ENCODE results near the gene ALDH3A2.

Gene ALDH3A2

DNA sequence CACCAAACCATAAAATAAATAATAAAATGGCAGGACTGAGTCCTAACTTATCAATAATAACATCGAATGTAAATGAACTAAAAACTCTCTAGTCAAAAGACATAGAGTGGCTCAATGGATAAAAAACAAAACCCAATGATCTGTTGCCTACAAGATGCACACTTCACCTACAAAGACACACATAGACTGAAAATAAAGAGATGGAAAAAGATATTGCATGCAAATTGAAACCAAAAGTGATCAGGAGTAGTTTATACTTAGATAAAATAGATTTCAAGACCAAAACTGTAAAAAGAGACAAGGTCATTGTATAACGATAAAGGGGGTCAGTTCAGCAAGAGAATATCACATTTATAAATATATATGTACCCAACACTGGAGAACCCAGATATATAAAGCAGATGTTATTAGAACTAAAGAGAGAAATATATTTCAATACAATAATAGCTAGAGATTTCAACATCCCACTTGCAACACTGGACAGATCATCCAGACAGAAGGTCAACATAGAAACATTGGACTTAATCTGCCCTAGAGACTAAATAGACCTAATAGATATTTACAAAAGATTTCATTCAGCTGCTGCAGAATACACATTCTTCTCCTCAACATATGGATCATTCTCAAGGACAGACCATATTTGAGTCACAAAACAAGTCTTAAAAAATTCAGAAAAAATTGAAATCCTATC, 38.0 kb downstream of the ALDH3A2 start:
- no peak overlapping the region for H3K4me3 ChIP-seq (ENCODE audit: low read depth, low read length)
- no peak for DNase-seq (ENCODE audit: low read depth)
- TF ChIP-seq, protein P1, sequence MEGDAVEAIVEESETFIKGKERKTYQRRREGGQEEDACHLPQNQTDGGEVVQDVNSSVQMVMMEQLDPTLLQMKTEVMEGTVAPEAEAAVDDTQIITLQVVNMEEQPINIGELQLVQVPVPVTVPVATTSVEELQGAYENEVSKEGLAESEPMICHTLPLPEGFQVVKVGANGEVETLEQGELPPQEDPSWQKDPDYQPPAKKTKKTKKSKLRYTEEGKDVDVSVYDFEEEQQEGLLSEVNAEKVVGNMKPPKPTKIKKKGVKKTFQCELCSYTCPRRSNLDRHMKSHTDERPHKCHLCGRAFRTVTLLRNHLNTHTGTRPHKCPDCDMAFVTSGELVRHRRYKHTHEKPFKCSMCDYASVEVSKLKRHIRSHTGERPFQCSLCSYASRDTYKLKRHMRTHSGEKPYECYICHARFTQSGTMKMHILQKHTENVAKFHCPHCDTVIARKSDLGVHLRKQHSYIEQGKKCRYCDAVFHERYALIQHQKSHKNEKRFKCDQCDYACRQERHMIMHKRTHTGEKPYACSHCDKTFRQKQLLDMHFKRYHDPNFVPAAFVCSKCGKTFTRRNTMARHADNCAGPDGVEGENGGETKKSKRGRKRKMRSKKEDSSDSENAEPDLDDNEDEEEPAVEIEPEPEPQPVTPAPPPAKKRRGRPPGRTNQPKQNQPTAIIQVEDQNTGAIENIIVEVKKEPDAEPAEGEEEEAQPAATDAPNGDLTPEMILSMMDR (IDR thresholded peaks at IDR 0.05; ENCODE audit: low read depth, low read length, missing control alignments): no peak
- in situ Hi-C loops (cut with HindIII; ENCODE audit: low sequenced_read_pairs): no loop called here

DNA sequence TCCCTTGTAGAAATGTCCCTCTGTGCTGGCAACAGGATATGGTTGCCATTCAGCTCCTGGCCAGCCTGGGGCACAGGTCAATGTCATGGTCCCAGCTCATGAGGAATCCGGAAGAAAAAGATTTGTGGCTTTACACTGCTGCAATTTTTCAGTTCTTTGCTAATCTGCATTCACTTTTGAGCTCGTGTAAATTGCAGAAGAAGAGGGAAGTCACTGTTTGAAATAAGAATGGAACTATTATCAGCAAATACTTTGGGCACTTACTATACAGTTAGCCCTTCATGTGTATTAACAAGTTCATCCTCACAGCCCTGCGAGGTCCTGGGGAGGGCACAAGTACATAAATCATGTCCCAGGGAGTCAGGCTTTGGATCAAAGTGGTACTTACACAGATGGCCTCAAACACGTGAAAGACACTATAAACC, 53.7 kb downstream of the ALDH3A2 start:
- TF ChIP-seq, protein P1 (IDR thresholded peaks at IDR 0.05; ENCODE audit: low read depth, low read length, missing control alignments): no peak
- in situ Hi-C loops (cut with HindIII; ENCODE audit: low sequenced_read_pairs): no loop called here
- DNase-seq (ENCODE audit: low read depth): no peak
- H3K4me3 ChIP-seq (ENCODE audit: low read depth, low read length): no peak overlapping the region

DNA sequence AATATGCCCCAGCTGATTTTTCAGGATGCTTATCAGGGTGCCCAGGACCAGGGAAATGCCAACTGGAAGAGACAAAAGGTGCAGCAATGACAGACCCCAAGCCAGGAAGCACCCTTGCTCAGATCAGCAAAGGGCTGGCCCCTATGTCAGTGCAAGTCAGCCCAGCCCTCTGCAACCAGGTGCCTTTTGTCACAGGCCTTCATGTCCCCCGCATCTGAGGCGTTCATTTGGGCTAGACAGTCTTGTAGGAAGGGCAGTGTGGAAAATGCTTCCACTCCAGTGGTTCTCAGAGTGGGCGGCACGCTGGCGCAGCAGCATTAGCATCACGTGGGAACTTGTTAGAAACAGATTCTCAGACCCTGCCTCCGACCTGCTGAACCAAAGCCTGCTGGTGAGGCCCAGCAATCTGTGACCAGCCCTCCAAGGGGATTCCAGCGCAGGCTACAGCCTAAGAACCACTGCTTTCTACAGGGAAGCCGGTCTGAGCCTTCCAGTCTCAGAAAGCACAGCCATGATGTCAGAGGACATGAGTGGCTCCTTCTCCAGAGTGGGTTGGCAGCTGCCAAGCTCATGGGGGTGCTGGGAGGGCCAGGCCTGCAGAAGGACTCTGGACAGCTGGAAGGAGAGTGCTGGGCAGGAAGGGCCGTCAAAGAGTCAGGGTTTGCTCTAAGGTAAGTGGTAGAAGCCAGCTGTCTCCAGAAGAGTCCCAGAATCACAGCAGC, 54.7 kb downstream of the ALDH3A2 start:
- in situ Hi-C loops (cut with HindIII; ENCODE audit: low sequenced_read_pairs): no loop called here
- no peak overlapping the region for H3K4me3 ChIP-seq (ENCODE audit: low read depth, low read length)
- TF ChIP-seq, protein P1 (IDR thresholded peaks at IDR 0.05; ENCODE audit: low read depth, low read length, missing control alignments): no peak

DNA sequence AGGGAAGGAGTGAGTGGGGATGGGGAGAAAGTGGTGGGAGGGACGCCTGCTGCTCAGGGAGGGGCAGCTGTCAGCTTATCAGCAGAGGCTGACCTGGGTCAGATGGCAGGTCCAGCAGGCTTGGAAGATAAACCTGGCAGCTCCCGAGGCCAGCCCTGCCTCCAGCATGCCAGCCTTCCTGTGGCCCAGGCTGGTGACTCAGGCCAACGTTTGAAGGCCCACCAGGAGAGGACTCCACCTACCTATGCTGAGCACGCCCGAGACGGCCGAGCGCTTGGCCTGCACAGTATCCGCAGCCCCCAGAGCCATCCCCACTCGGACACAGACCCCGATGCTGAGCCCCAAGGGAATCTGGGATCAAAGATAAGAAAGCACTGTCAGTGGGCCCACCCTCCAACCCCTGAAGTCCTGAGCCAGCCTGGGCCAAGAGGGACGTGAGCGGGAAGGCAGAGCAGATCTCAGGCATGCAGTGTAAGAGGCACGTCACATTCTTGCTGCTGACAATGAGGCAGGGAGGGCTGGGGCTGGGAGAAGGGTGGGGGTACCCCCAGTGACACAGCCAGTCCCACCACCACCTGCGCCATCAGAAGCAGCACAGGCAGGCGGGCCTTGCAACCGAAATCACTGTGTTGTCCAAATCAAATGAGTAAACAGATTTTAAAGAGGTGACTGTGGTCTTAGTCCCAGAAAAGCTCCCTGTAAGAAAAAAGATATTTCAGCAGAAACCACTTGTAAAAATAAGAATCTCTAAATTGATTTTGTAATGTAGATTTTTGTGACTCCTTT, 55.5 kb downstream of the ALDH3A2 start:
- in situ Hi-C loops (cut with HindIII; ENCODE audit: low sequenced_read_pairs): no loop called here
- TF ChIP-seq, protein P1 (IDR thresholded peaks at IDR 0.05; ENCODE audit: low read depth, low read length, missing control alignments): no peak
- H3K4me3 ChIP-seq (ENCODE audit: low read depth, low read length): no peak overlapping the region
- no peak for DNase-seq (ENCODE audit: low read depth)

More for the DNA sequence above, 54.7 kb downstream of the ALDH3A2 start:
- DNase-seq (ENCODE audit: low read depth): no peak

DNA sequence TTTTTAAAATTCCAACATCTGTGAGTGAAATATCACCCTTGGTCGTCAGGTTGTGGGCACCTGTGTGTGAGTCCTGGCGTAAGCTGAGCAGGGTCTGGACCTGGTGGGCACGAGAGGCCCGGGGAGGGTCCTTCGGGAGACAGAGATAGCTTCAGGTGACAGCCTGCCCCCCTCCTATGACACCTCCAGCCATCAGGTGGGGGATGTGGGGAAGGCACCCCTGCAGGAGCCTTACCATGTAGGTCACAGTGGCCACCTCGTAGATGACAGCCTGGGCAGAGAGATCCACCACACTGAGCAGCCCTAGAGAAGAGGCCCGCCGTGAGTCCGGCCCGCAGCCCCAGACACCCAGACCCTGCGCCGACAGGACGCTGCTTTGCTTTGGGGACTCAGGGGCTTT, 56.6 kb downstream of the ALDH3A2 start:
- no peak overlapping the region for H3K4me3 ChIP-seq (ENCODE audit: low read depth, low read length)
- TF ChIP-seq, protein P1 (IDR thresholded peaks at IDR 0.05; ENCODE audit: low read depth, low read length, missing control alignments): no peak
- in situ Hi-C loops (cut with HindIII; ENCODE audit: low sequenced_read_pairs): no loop called here

More for the DNA sequence above, 56.6 kb downstream of the ALDH3A2 start:
- DNase-seq (ENCODE audit: low read depth): no peak
